GM19043 (cell line): ENCODE results near the gene IFNA2.
"Not testable (repeated sequence)": the region's sequence is repeated elsewhere in the genome, so short reads cannot be mapped to it uniquely, and the experiment has no call there.

Experiments used
- ATAC-seq: cut with Tn5 transposase; IDR thresholded peaks from one replicate; pipeline ENCODE4 v1.9.1; 2021; ENCODE audit warnings: low read depth; ENCODE audit not compliant: unreplicated experiment

IFNA2 gene

GRCh38 chr9:21383627-21384026 lies 1.6 kb downstream of the IFNA2 start:
- no peak for ATAC-seq

GRCh38 chr9:21381448-21382339 lies 3.5 kb downstream of the IFNA2 start:
- peak; percentile 96 for ATAC-seq

- ATAC-seq: not testable (repeated sequence)
Observed at GRCh38 chr9:21371467-21371866, 13.7 kb downstream of the IFNA2 start.

GRCh38 chr9:21367957-21368356 lies 17.2 kb downstream of the IFNA2 start, which contains the start of gene IFNA13:
Gene IFNA13, minus strand, starts transcription at chr9:21368057. Its CDS starts 47 bp downstream, at chr9:21368010.
- ATAC-seq: no peak

GRCh38 chr9:21367169-21367568 lies 18.0 kb downstream of the IFNA2 start:
- ATAC-seq: peak; percentile 97

- no peak for ATAC-seq
Observed at GRCh38 chr9:21362287-21362686, 22.9 kb downstream of the IFNA2 start.

GRCh38 chr9:21357479-21358460 lies 27.4 kb downstream of the IFNA2 start:
- ATAC-seq: peak; percentile 73

- ATAC-seq: no peak
Observed at GRCh38 chr9:21350787-21351186, 34.4 kb downstream of the IFNA2 start, which contains the start of gene IFNA6. Gene IFNA6, minus strand, starts transcription at chr9:21350887. Its CDS starts 0 bp downstream, at chr9:21350887.

- ATAC-seq: no peak
Observed at GRCh38 chr9:21348430-21348970, 36.7 kb downstream of the IFNA2 start.

GRCh38 chr9:21340735-21341134 lies 44.5 kb downstream of the IFNA2 start:
- no peak for ATAC-seq

- ATAC-seq: no peak
Observed at GRCh38 chr9:21336457-21336856, 48.7 kb downstream of the IFNA2 start.

GRCh38 chr9:21334701-21335632 lies 50.2 kb downstream of the IFNA2 start, which contains the start of gene KLHL9:
Gene KLHL9, minus strand, starts transcription at chr9:21335404. Its CDS starts 545 bp downstream, at chr9:21334859.
- peak; percentile 86 for ATAC-seq
